ENCODE data around the gene EIF4G3.

Gene EIF4G3

DNA sequence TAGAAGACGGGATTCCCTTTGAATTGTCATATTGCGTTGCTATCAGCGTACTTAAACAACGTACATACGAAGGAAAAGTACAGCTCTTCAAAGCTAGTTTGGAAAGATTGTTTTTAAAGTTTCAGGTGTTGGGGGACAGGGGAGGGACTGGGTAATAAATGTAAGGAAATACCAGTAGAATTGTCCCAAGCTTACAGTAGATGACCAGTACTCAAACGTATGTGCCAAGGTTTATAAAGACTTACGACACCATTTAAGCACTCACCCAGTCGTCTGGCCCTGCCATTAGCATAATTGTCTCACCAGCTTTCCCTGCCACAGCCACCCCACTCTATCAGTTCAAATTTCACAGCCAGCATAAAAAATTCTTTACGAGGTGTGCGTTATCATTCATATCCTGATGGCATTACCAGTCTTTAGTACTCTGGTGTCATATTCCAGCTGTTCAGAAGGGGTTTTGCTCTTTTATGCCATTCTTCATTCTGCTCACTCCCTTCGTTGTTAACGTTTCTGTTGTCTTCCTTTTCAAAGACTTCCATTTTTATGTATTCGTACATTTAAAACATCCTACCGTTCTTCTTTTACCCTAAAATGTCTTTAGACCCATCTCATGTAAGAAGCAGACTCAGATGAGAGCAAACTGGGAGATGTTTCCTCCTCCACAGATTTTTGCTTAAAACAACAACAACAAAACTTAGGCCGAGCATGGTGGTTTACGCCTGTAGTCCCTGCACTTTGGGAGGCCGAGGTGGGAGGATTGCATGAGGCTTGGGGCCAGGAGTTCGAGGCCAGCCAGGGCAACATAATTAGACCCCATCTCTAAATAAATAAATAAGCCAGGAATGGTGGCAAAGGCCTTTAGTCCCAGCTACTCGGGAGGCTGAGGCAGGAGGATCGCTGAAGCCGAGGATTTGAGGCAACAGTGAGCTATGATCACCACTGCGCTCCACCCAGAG lies 388.6 kb downstream of the EIF4G3 start:
- H3K4me3 ChIP-seq (ENCODE audit: low read depth, low read length): peak overlapping the region; percentile 99

DNA sequence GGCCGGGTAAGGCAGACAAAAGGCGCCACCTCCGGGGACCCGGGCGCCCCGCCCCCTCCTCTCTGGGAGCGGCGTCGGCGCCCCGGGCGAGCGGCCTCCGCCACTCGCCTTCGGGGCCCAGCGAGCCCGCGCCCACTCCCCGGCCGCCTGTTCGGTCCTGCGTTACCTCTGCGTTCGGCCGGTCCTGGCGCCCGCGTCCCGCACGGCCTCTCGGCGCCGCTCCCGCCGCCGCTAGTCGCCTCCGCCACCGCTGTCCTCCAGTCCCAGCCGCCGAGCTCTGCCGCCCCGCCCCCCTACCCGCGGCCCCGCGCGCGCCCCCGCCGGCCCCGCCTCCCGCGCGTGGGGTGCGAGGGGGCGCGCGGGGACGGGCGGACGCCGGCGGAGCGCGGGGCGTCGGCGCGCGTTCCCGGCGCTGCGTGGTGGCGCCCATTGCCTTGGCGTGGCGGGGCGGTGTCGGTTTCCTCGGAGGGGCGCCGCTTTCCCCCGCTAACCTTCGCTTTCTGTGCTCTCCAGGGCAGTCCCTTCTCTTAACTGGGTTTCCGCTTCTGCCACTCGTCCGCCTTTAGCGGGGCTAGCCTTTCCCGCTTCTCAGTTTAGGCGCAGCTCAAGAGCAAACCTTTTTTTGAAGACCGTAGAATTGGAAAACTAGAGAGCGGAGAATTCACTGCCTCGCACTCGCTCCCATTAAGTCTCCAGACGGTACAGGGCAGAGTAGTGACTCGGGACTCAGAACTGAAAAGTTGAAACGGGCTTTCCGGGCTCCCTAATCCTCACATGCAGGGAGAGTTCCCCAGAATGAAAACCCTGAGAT lies 389.5 kb downstream of the EIF4G3 start, which contains the start of gene HP1BP3:
HP1BP3 (minus strand) TSS at position 279 of the 811 bp plus-strand sequence. CDS start 6,867 bp downstream, outside the sequence.
- H3K4me3 ChIP-seq (ENCODE audit: low read depth, low read length): peak within 1 kb of the TSS; percentile 99
- TF ChIP-seq CTCF (IDR thresholded peaks at IDR 0.05; ENCODE audit: borderline replicate concordance, insufficient read depth, low read depth, low read length): no peak

More for the DNA sequence above, 388.6 kb downstream of the EIF4G3 start:
- no peak for TF ChIP-seq CTCF (IDR thresholded peaks at IDR 0.05; ENCODE audit: borderline replicate concordance, insufficient read depth, low read depth, low read length)

DNA sequence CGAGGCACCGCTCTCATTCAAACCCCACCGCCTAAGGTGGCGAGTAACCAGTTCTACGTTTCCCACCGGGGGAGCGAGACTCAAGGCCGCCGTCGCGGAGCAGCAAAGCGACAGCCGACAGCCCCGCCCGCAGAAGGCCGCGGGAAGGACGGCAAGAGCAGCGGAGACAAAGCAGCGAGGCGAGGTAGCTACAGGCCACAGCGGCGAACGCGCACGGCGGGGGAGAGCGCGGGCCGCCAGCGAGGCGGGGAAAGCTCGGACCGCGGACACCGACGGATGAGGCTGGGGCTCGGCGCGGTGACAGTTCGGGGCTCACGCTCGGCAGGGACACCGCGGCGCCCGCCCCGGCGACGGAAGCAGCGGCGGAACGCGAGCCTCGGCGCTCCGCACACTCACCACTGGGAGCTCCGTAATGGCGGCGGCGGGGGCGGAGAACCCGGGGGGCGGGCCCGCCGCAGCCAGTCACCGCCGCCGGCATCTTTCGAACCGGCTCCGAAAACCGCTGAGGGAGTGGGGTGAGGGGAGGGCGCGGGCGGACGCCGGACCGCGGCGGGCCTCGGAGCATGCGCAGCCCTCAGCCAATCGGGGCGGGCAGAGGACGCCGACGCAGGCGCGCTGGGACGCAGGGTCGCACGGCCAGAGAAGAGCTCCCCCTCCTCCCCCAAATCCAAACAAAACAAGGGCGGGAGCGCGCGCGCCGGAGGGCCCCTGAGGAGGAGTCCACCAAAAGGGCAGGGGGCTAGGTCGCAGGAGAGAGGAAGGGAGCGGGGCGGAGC lies 390.3 kb downstream of the EIF4G3 start:
- TF ChIP-seq CTCF (IDR thresholded peaks at IDR 0.05; ENCODE audit: borderline replicate concordance, insufficient read depth, low read depth, low read length): 0 out of 2 replicates have a peak, but pooled peaks have one; percentile 1
- peak overlapping the region; percentile 99 for H3K4me3 ChIP-seq (ENCODE audit: low read depth, low read length)

- peak overlapping the region; percentile 99 for H3K4me3 ChIP-seq (ENCODE audit: low read depth, low read length)
- TF ChIP-seq CTCF (IDR thresholded peaks at IDR 0.05; ENCODE audit: borderline replicate concordance, insufficient read depth, low read depth, low read length): no peak
These were observed 390.8 kb downstream of the EIF4G3 start for GRCh38 chr1:20785907-20786252.

GRCh38 chr1:20775700-20776099 lies 401.0 kb downstream of the EIF4G3 start:
- TF ChIP-seq CTCF (IDR thresholded peaks at IDR 0.05; ENCODE audit: borderline replicate concordance, insufficient read depth, low read depth, low read length): no peak
- no peak overlapping the region for H3K4me3 ChIP-seq (ENCODE audit: low read depth, low read length)

GRCh38 chr1:20771780-20772179 lies 404.9 kb downstream of the EIF4G3 start:
- no peak for TF ChIP-seq CTCF (IDR thresholded peaks at IDR 0.05; ENCODE audit: borderline replicate concordance, insufficient read depth, low read depth, low read length)
- no peak overlapping the region for H3K4me3 ChIP-seq (ENCODE audit: low read depth, low read length)
